ENCODE measurements around the gene EHF. TPM values are rescaled to one million over a fixed set of nuclear protein-coding genes. Genes with fewer than 3 reads are reported as not detected.
"Not testable (repeated sequence)": the region's sequence is repeated elsewhere in the genome, so short reads cannot be mapped to it uniquely, and the experiment has no call there.

EHF gene
- total and polyA plus RNA-seq, 8 donors = 15.5 to 142 (median 44.4) TPM

- 95 to 100% (median 98%) methylated on average over 2 of the region's 2 CpGs for WGBS, 5 donors
- Histone ChIP-seq H3K4me1 (no peaks in the 10 kb centered on the region), H3K4me3 (no peak overlapping the region), H3K27ac (no peak overlapping the region), H3K27me3 (no peaks in the 10 kb centered on the region), H3K36me3 (no peaks in the 10 kb centered on the region), H3K9me3 (no peaks in the 10 kb centered on the region)
- TF ChIP-seq CTCF (IDR thresholded peaks at IDR 0.05) (no peak), POLR2A (IDR thresholded peaks at IDR 0.05) (no peak), EP300 (IDR thresholded peaks at IDR 0.05) (no peak), POLR2AphosphoS5 (IDR thresholded peaks at IDR 0.05) (no peak)
- intact Hi-C loops (cut with DNase I; ENCODE audit: low total_unique reads) = no loop called here
- DNase-seq = no peak
These were observed 65.0 kb downstream of the EHF start for GRCh38 chr11:34685864-34686263.

GRCh38 chr11:34692299-34692698 lies 71.4 kb downstream of the EHF start:
- DNase-seq; H3K4me1 ChIP-seq; H3K27me3 ChIP-seq; H3K4me3 ChIP-seq; H3K36me3 ChIP-seq; intact Hi-C loops (cut with DNase I; ENCODE audit: low total_unique reads); H3K27ac ChIP-seq; H3K9me3 ChIP-seq: not testable (repeated sequence)
- WGBS, 5 donors = 79 to 88% (median 86%) methylated on average over 9 to 23 of the region's 26 CpGs

- intact Hi-C loops (cut with DNase I; ENCODE audit: low total_unique reads) = no loop called here
- no peak for TF ChIP-seq CTCF (IDR thresholded peaks at IDR 0.05)
- no peak for TF ChIP-seq POLR2A (IDR thresholded peaks at IDR 0.05)
- no peak for TF ChIP-seq EP300 (IDR thresholded peaks at IDR 0.05)
- Histone ChIP-seq H3K9me3 (peaks cover 0 to 9% (median 2%) of the 10 kb centered on the region in 4 donors), H3K4me3 (no peak overlapping the region), H3K27ac (no peak overlapping the region), H3K36me3 (no peaks in the 10 kb centered on the region), H3K4me1 (no peaks in the 10 kb centered on the region), H3K27me3 (no peaks in the 10 kb centered on the region)
- DNase-seq = no peak
These were observed 76.0 kb downstream of the EHF start for GRCh38 chr11:34696862-34697261.

- H3K9me3 ChIP-seq = peaks cover 4 to 25% (median 14%) of the 10 kb centered on the region in 4 donors
- intact Hi-C loops (cut with DNase I; ENCODE audit: low total_unique reads) = no loop called here
- no peak for TF ChIP-seq POLR2AphosphoS5 (IDR thresholded peaks at IDR 0.05)
- no peak for TF ChIP-seq POLR2A (IDR thresholded peaks at IDR 0.05)
- no peak for TF ChIP-seq EP300 (IDR thresholded peaks at IDR 0.05)
- TF ChIP-seq CTCF (IDR thresholded peaks at IDR 0.05) = no peak
- H3K27ac ChIP-seq = no peak overlapping the region
- no peaks in the 10 kb centered on the region for H3K27me3 ChIP-seq
- 40 to 88% (median 79%) methylated on average over 1 to 2 of the region's 2 CpGs for WGBS, 5 donors
- no peaks in the 10 kb centered on the region for H3K36me3 ChIP-seq
- no peak for DNase-seq
- no peaks in the 10 kb centered on the region for H3K4me1 ChIP-seq
- H3K4me3 ChIP-seq = no peak overlapping the region
These were observed 86.0 kb downstream of the EHF start for GRCh38 chr11:34706709-34707461.

- DNase-seq = no peak
- H3K27ac ChIP-seq = no peak overlapping the region
- WGBS, 5 donors = 55 to 96% (median 56%) methylated on average over 3 of the region's 3 CpGs
- peaks cover 4 to 27% (median 17%) of the 10 kb centered on the region in 4 donors for H3K9me3 ChIP-seq
- no peaks in the 10 kb centered on the region for H3K27me3 ChIP-seq
- no peaks in the 10 kb centered on the region for H3K4me1 ChIP-seq
- intact Hi-C loops (cut with DNase I; ENCODE audit: low total_unique reads) = no loop called here
- H3K4me3 ChIP-seq = no peak overlapping the region
- no peaks in the 10 kb centered on the region for H3K36me3 ChIP-seq
- no peak for TF ChIP-seq POLR2A (IDR thresholded peaks at IDR 0.05)
- no peak for TF ChIP-seq CTCF (IDR thresholded peaks at IDR 0.05)
- TF ChIP-seq EP300 (IDR thresholded peaks at IDR 0.05) = no peak
- no peak for TF ChIP-seq POLR2AphosphoS5 (IDR thresholded peaks at IDR 0.05)
These were observed 86.6 kb downstream of the EHF start for GRCh38 chr11:34707462-34707840.

All from stomach (tissue), 9 donors.